Stimulated activated effector memory CD8-positive, alpha-beta T cell treated with anti-CD3 and anti-CD28 coated beads, Interleukin-12 subunit alpha, Interleukin-12 subunit beta, amount 100 ng/mL, for 72 hours (primary cell): ENCODE results near the gene RNF146.
A peak's percentile ranks its signal among the peaks of the same experiment; 100 is the strongest.
"Not testable (repeated sequence)": the region's sequence is repeated elsewhere in the genome, so short reads cannot be mapped to it uniquely, and the experiment has no call there.

Source experiments
- ATAC-seq: fragments of 150-1000 bp; cut with Tn5 transposase; 2 replicates; pipeline ENCODE4 v1.10.0; 2021
- DNase-seq, 2 donors: peaks; one replicate each; pipeline ENCODE4 v3.0.0; 2021 to 2022; ENCODE audit warnings: low spot score in 2 of 2
- H3K27ac Mint-ChIP-seq: one replicate; pipeline ENCODE4 v1.8.0; 2022; ENCODE audit warnings: mild to moderate bottlenecking, mixed read lengths
- H3K36me3 Mint-ChIP-seq: one replicate; pipeline ENCODE4 v1.8.0; 2022; ENCODE audit warnings: mild to moderate bottlenecking, mixed read lengths
- H3K4me1 Mint-ChIP-seq: one replicate; pipeline ENCODE4 v1.8.0; 2022; ENCODE audit warnings: mixed read lengths
- H3K4me3 Mint-ChIP-seq: one replicate; pipeline ENCODE4 v1.8.0; 2022; ENCODE audit warnings: mild to moderate bottlenecking, mixed read lengths
- H3K9me3 Mint-ChIP-seq: one replicate; pipeline ENCODE4 v1.8.0; 2022; ENCODE audit warnings: mixed read lengths

The RNF146 gene

DNA sequence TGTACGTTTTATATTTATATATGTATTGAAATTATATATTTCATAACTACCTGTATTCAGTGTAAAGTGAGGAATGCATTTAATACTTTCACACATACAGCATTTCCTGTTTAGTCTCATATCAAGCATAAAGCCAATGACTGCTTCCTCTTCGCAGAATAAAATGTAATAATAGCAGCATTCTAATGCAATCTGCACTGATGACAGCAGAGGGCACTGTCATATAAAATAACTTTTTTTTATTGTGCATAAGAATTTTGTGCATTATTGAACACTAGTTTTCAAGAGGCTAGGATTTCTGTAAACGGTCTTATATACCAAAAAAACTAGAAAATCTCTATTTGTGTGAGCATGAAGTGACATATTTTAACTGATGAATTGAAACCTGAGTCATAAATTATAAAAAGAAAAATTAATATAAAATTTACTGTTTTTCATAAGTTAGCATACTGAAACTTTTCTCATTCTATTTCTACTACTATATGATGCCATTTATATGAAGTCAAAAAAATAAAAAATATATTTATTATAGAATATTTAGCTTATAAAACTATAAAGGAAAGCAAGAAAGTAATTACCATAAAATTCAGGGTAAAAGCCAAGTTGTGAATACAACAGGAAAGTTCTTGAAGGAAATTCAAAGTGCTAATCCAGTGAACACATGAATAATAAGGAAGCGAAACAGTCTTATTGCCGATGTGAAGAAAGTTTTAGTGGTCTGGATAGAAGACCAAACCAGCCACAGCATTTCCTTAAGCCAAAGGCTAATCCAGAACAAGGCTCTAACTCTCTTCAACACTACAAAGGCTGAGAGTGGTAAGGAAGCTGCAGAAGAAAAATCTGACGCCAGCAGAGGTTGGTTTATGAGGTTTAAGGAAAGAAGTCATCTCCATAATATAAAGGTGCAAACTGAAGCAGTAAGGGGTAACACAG is 36.3 kb downstream of the RNF146 start:
- Mint-ChIP-seq H3K4me3 (no peak overlapping the region), H3K4me1 (peaks cover 26% of the 10 kb centered on the region), H3K36me3 (peaks cover 9% of the 10 kb centered on the region), H3K27ac (peak overlapping the region; percentile 4), H3K9me3 (no peaks in the 10 kb centered on the region)
- DNase-seq (peak; percentile 7 to 55), ATAC-seq (peak; percentile 57)

GRCh38 chr6:127303917-127304316 is 37.3 kb downstream of the RNF146 start:
- no peak for ATAC-seq
- peaks cover 9% of the 10 kb centered on the region for H3K36me3 Mint-ChIP-seq
- no peak overlapping the region for H3K4me3 Mint-ChIP-seq
- H3K27ac Mint-ChIP-seq: peak overlapping the region; percentile 4
- no peak for DNase-seq
- H3K4me1 Mint-ChIP-seq: peaks cover 28% of the 10 kb centered on the region
- H3K9me3 Mint-ChIP-seq: no peaks in the 10 kb centered on the region

GRCh38 chr6:127305741-127306140 is 39.1 kb downstream of the RNF146 start:
- no peak for DNase-seq
- no peak for ATAC-seq

GRCh38 chr6:127317388-127318128 is 50.9 kb downstream of the RNF146 start:
- Mint-ChIP-seq H3K4me3 (no peak overlapping the region), H3K36me3 (peaks cover 57% of the 10 kb centered on the region), H3K9me3 (no peaks in the 10 kb centered on the region), H3K27ac (no peak overlapping the region), H3K4me1 (peaks cover 7% of the 10 kb centered on the region)
- ATAC-seq: no peak
- no peak for DNase-seq

More at GRCh38 chr6:127305741-127306140, 39.1 kb downstream of the RNF146 start:
- Mint-ChIP-seq H3K9me3 (no peaks in the 10 kb centered on the region), H3K27ac (no peak overlapping the region), H3K4me1 (peaks cover 37% of the 10 kb centered on the region), H3K4me3 (no peak overlapping the region), H3K36me3 (peaks cover 23% of the 10 kb centered on the region)

GRCh38 chr6:127319686-127320085 is 53.0 kb downstream of the RNF146 start:
- ATAC-seq (no peak), DNase-seq (no peak)
- Mint-ChIP-seq H3K4me3 (no peak overlapping the region), H3K27ac (no peak overlapping the region), H3K4me1 (peaks cover 7% of the 10 kb centered on the region), H3K36me3 (peaks cover 53% of the 10 kb centered on the region), H3K9me3 (no peaks in the 10 kb centered on the region)

DNA sequence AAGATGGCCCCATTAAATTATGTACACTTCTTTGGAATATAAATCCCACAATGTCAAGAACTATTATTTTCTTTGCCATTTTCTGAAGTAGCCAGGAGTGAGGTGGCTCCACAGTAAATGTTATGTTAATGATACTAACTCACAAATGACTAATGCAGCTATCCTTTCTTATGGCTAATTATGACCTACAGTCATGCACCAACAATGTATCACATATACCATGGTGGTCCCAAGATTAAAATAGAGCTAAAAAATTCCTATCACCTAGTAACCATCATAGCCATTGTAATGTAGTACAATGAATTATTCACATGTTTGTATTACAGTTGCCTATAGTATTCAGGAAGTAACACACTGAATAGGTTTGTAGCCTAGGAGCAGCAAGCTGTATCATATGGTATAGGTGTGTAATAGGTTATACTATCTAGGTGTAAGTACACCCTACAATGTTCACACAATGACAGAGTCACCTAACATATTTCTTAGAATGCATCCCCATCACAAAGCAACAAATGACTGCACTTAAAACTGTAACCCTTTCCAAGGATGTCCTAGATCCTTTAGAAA is 61.5 kb downstream of the RNF146 start:
- no peaks in the 10 kb centered on the region for H3K4me1 Mint-ChIP-seq

DNA sequence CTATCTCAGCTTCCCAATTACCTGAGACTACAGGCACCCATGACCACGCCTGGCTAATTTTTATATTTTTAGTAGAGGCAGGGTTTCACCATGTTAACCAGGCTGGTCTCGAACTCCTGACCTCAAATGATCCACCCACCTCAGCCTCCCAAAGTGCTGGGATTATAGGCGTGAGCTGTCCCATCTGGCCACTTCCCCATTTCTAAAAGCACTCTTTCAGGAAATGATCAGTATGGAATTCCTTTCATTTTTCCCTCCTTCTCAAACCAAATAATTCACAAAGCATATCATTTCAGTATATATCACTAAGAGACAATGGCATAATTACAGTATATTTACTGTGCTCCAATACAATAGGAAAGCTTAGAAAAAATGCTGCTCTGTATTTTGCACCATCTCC is 64.6 kb downstream of the RNF146 start:
- ATAC-seq, DNase-seq, H3K9me3 Mint-ChIP-seq, H3K4me3 Mint-ChIP-seq: not testable (repeated sequence)
- Mint-ChIP-seq H3K27ac (peak overlapping the region; percentile 75), H3K36me3 (peaks cover 42% of the 10 kb centered on the region), H3K4me1 (peaks cover 13% of the 10 kb centered on the region)

More for the DNA sequence above, 61.5 kb downstream of the RNF146 start:
- Mint-ChIP-seq H3K9me3 (no peaks in the 10 kb centered on the region), H3K27ac (no peak overlapping the region), H3K4me3 (no peak overlapping the region), H3K36me3 (peaks cover 67% of the 10 kb centered on the region)
- ATAC-seq: no peak
- DNase-seq: no peak

- peaks cover 29% of the 10 kb centered on the region for H3K36me3 Mint-ChIP-seq
- DNase-seq (no peak), ATAC-seq (peak; percentile 44)
- H3K9me3 Mint-ChIP-seq: no peaks in the 10 kb centered on the region
- H3K4me1 Mint-ChIP-seq: peaks cover 22% of the 10 kb centered on the region
- H3K27ac Mint-ChIP-seq: peak overlapping the region; percentile 37
- H3K4me3 Mint-ChIP-seq: no peak overlapping the region
Observed at GRCh38 chr6:127332383-127332961, 65.8 kb downstream of the RNF146 start.
